Measurements from ENCODE around the gene ANKS3.

Gene ANKS3

GRCh38 chr16:4737545-4737944, 3.5 kb upstream of the ANKS3 start:
- H3K4me3 ChIP-seq (ENCODE audit: low read depth, low read length) = no peak overlapping the region
- in situ Hi-C loops (cut with HindIII; ENCODE audit: low sequenced_read_pairs) = no loop called here
- no peak for TF ChIP-seq CTCF (IDR thresholded peaks at IDR 0.05; ENCODE audit: low read depth, low read length)
- DNase-seq (ENCODE audit: low read depth, low spot score) = no peak

DNA sequence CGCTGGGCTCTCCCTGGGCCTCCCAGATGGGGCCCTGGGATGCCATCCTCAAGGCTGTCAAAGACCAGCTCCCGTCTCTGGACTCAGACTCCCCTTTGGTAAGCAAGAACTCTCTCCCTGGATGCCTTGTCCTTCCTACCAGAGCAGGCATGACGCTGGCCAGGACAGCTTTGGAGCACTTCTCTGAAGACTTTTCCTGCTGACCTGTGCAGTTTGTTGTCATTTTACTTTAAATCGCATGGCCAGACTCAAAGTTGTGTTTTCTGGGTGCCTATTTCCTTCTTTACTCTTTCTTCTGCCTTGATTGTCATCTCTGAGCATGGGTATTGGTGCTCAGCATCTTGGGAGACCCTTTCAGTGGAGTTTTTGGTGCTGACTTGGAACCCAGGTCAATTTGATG, 2.5 kb upstream of the ANKS3 start:
- TF ChIP-seq CTCF (IDR thresholded peaks at IDR 0.05; ENCODE audit: low read depth, low read length) = no peak
- H3K4me3 ChIP-seq (ENCODE audit: low read depth, low read length) = no peak overlapping the region
- DNase-seq (ENCODE audit: low read depth, low spot score) = no peak
- in situ Hi-C loops (cut with HindIII; ENCODE audit: low sequenced_read_pairs) = no loop called here

- TF ChIP-seq CTCF (IDR thresholded peaks at IDR 0.05; ENCODE audit: low read depth, low read length) = no peak
- H3K4me3 ChIP-seq (ENCODE audit: low read depth, low read length) = peak overlapping the region; percentile 88
- in situ Hi-C loops (cut with HindIII; ENCODE audit: low sequenced_read_pairs) = no loop called here
- DNase-seq (ENCODE audit: low read depth, low spot score) = peak; percentile 81
Measured at GRCh38 chr16:4734730-4735535, 862 bp upstream of the ANKS3 start.

DNA sequence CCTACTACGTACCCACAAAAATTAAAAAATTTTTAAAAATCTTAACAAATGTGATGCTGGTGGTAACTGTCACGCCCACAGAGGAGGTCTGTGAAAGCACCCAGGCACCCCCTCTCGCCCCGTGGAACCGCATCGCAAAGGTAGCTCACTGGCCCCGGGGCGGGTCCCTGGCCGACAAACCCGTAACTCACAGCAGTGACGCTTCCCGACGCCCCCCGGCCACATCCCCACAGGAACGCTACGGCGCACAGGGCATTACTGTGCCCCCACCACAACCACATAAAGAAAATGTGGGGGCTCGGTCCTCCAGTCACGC, 366 bp downstream of the ANKS3 start:
- in situ Hi-C loops (cut with HindIII; ENCODE audit: low sequenced_read_pairs) = no loop called here
- no peak for TF ChIP-seq CTCF (IDR thresholded peaks at IDR 0.05; ENCODE audit: low read depth, low read length)
- peak overlapping the region; percentile 88 for H3K4me3 ChIP-seq (ENCODE audit: low read depth, low read length)
- no peak for DNase-seq (ENCODE audit: low read depth, low spot score)

GRCh38 chr16:4733211-4733742, 794 bp downstream of the ANKS3 start:
- H3K4me3 ChIP-seq (ENCODE audit: low read depth, low read length) = peak overlapping the region; percentile 88
- no peak for DNase-seq (ENCODE audit: low read depth, low spot score)
- TF ChIP-seq CTCF (IDR thresholded peaks at IDR 0.05; ENCODE audit: low read depth, low read length) = no peak
- in situ Hi-C loops (cut with HindIII; ENCODE audit: low sequenced_read_pairs) = no loop called here

- no peak overlapping the region for H3K4me3 ChIP-seq (ENCODE audit: low read depth, low read length)
- in situ Hi-C loops (cut with HindIII; ENCODE audit: low sequenced_read_pairs) = no loop called here
- DNase-seq (ENCODE audit: low read depth, low spot score) = no peak
- TF ChIP-seq CTCF (IDR thresholded peaks at IDR 0.05; ENCODE audit: low read depth, low read length) = no peak
Measured at GRCh38 chr16:4729876-4730275, 4.2 kb downstream of the ANKS3 start.

All from astrocyte of the spinal cord (primary cell).